ENCODE data around the gene TMEM233. TPM values are rescaled to one million over a fixed set of nuclear protein-coding genes. Genes with fewer than 3 reads are reported as not detected.

The TMEM233 gene
- total RNA-seq, 1 donor from 2014 or later = 0.96 TPM

- no peak overlapping the region for H3K4me3 ChIP-seq
- no peaks in the 10 kb centered on the region for H3K36me3 ChIP-seq
- no peaks in the 10 kb centered on the region for H3K9me3 ChIP-seq
- no peak for DNase-seq
- intact Hi-C loops (cut with DNase I) = no loop called here
- H3K27ac ChIP-seq = no peak overlapping the region
- H3K4me1 ChIP-seq = peaks cover 4% of the 10 kb centered on the region
- TF ChIP-seq, protein P1, sequence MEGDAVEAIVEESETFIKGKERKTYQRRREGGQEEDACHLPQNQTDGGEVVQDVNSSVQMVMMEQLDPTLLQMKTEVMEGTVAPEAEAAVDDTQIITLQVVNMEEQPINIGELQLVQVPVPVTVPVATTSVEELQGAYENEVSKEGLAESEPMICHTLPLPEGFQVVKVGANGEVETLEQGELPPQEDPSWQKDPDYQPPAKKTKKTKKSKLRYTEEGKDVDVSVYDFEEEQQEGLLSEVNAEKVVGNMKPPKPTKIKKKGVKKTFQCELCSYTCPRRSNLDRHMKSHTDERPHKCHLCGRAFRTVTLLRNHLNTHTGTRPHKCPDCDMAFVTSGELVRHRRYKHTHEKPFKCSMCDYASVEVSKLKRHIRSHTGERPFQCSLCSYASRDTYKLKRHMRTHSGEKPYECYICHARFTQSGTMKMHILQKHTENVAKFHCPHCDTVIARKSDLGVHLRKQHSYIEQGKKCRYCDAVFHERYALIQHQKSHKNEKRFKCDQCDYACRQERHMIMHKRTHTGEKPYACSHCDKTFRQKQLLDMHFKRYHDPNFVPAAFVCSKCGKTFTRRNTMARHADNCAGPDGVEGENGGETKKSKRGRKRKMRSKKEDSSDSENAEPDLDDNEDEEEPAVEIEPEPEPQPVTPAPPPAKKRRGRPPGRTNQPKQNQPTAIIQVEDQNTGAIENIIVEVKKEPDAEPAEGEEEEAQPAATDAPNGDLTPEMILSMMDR (IDR thresholded peaks at IDR 0.05) = no peak
- H3K27me3 ChIP-seq = no peaks in the 10 kb centered on the region
- ATAC-seq = no peak
Measured at GRCh38 chr12:119630962-119631550, 37.5 kb downstream of the TMEM233 start.

DNA sequence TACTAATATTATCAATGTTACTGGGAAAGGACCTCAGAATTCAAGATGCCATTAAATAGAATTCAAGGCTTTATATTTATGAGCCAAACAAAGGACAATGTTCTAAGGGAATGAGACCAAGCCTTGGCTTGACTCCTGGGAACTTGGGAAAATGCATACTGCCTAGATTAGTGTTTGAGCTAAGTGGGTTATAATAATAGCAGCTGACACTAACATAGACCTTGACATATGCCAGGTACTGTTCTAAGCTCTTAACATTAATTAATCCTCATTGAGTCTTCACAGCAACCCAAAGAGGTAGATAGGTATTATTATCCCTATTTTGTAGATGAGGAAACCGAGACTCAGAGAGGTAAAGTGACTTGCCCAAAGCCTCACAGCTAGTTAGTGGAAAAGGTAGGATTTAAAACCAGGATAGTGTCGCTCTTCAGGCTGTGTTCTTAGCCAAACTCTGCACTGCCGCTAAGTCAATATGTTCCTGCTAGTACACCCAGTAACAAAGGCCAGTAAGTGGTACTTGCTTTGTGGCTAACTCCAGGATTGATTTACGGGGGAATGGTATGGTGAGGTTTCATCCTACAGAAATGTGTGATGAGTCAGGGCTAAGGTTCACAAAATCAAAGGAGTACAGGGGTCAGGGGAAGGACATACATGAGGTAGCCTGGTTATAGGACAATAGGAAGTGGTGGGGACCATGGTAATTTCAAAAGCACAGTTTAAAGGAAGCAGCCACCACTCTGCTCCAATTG lies 38.5 kb downstream of the TMEM233 start:
- TF ChIP-seq, protein P1 (IDR thresholded peaks at IDR 0.05) = no peak
- Histone ChIP-seq H3K4me1 (peaks cover 4% of the 10 kb centered on the region), H3K27ac (no peak overlapping the region), H3K27me3 (no peaks in the 10 kb centered on the region), H3K4me3 (no peak overlapping the region), H3K36me3 (no peaks in the 10 kb centered on the region), H3K9me3 (no peaks in the 10 kb centered on the region)
- ATAC-seq (no peak), DNase-seq (no peak)
- intact Hi-C loops (cut with DNase I) = no loop called here

DNA sequence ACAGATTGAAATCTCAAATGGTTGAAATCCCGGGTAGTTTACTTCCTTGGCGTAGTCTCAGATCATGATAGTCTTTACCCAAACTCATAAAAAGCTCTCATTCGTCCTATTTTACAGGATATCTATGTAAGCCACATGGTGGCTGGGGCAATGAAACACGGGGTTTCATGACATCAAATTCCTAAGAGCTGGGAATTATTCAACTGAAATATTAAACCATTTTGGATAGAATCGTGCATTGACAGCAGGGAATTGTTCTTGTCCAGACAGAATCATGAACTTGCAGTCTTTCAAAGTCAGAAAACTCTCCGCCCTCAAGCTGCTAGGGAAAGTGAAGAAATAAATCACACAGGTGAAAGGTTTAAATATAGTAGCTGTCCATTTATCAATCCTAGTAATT lies 41.2 kb downstream of the TMEM233 start:
- H3K9me3 ChIP-seq = no peaks in the 10 kb centered on the region
- H3K4me3 ChIP-seq = no peak overlapping the region
- H3K4me1 ChIP-seq = no peaks in the 10 kb centered on the region
- intact Hi-C loops (cut with DNase I) = no loop called here
- ATAC-seq (no peak), DNase-seq (no peak)
- no peaks in the 10 kb centered on the region for H3K36me3 ChIP-seq
- H3K27me3 ChIP-seq = no peaks in the 10 kb centered on the region
- H3K27ac ChIP-seq = no peak overlapping the region
- TF ChIP-seq, protein P1 (IDR thresholded peaks at IDR 0.05) = no peak

- Histone ChIP-seq H3K36me3 (no peaks in the 10 kb centered on the region), H3K4me3 (no peak overlapping the region), H3K9me3 (no peaks in the 10 kb centered on the region), H3K4me1 (no peaks in the 10 kb centered on the region), H3K27me3 (no peaks in the 10 kb centered on the region), H3K27ac (no peak overlapping the region)
- intact Hi-C loops (cut with DNase I) = no loop called here
- TF ChIP-seq, protein P1 (IDR thresholded peaks at IDR 0.05) = no peak
- no peak for DNase-seq
- ATAC-seq = no peak
Measured at GRCh38 chr12:119642986-119643385, 49.4 kb downstream of the TMEM233 start.

GRCh38 chr12:119644930-119645329 lies 51.4 kb downstream of the TMEM233 start:
- H3K4me3 ChIP-seq = no peak overlapping the region
- H3K4me1 ChIP-seq = no peaks in the 10 kb centered on the region
- H3K27me3 ChIP-seq = no peaks in the 10 kb centered on the region
- intact Hi-C loops (cut with DNase I) = no loop called here
- TF ChIP-seq, protein P1 (IDR thresholded peaks at IDR 0.05) = no peak
- DNase-seq = no peak
- no peak for ATAC-seq
- no peaks in the 10 kb centered on the region for H3K9me3 ChIP-seq
- H3K27ac ChIP-seq = no peak overlapping the region
- H3K36me3 ChIP-seq = no peaks in the 10 kb centered on the region

Data from upper lobe of right lung (tissue), 1 donor.